IPS-NIHi7 (cell line): ENCODE data around the gene TLNRD1.
"Not testable (repeated sequence)": the region's sequence is repeated elsewhere in the genome, so short reads cannot be mapped to it uniquely, and the experiment has no call there.

Experiments
- DNase-seq: peaks from one replicate; pipeline ENCODE4 v3.0.0; 2012; ENCODE audit warnings: mixed read lengths; ENCODE audit errors: extremely low spot score

Gene TLNRD1

GRCh38 chr15:81000624-81001151, at the start of gene TLNRD1:
TLNRD1 (plus strand) TSS chr15:81000923; CDS start chr15:81002272, 1,349 bp downstream.
- DNase-seq: peak; percentile 88

DNA sequence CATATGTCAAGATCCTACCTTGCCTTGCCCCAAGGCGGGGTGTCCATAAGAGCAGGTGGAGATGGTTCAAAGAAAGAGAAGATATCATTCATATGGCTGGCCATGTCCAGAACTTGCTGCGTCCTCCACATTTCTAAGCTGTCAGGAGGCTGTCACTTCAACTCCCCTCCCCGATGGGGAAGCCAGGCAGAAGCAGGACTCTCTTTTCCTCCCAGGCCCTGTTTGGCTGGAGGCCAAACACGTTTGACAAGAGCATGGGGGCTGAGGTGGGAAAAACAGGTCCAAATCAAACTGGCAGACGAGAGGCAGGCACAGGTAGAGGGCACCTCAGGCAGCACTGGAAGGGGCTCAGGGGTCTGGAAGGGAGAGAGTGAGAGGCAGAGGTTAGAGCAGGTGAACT, 48.8 kb upstream of the TLNRD1 start:
- DNase-seq: no peak

- DNase-seq: no peak
These were observed 47.4 kb upstream of the TLNRD1 start for GRCh38 chr15:80953001-80953952.

DNA sequence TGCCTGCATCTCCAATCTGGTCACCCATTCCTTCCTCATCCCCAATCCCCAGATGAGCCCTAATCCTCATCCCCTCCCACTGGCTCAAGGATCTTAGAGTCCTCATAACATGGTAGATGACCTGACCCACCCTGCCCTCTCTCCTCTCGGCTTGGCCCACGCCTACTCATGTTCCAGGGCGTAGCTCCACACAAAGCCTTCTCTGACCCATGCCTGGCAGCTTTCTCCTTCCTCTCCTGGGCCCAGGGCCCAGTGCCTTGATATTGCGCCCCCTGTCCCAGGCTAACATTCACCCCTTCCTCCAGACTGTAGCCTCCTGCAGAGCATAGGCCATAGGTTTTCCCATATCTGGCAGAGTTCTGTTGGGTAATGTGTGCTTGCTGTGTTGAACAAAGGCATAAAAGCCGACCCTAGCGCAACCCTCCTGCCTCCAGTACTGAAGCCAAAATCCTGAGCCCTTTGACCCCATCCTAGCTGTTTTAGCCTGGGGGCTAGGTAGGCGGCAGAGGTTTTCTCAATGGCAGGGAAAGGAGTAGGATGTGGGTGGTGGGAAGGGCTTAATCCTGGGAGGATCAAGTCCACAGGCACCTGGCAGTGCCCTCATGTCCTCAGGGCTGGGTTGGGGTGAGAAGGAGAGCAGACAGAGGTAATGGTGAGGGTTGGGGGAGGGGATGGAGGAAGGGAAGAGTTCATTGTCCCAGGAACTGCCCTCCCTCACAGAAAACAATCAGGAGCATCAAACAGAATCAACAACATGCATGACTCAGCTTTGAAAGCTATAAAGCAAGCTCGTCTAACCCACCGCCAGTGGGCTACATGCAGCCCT, 46.6 kb upstream of the TLNRD1 start:
- DNase-seq: peak; percentile 66

DNA sequence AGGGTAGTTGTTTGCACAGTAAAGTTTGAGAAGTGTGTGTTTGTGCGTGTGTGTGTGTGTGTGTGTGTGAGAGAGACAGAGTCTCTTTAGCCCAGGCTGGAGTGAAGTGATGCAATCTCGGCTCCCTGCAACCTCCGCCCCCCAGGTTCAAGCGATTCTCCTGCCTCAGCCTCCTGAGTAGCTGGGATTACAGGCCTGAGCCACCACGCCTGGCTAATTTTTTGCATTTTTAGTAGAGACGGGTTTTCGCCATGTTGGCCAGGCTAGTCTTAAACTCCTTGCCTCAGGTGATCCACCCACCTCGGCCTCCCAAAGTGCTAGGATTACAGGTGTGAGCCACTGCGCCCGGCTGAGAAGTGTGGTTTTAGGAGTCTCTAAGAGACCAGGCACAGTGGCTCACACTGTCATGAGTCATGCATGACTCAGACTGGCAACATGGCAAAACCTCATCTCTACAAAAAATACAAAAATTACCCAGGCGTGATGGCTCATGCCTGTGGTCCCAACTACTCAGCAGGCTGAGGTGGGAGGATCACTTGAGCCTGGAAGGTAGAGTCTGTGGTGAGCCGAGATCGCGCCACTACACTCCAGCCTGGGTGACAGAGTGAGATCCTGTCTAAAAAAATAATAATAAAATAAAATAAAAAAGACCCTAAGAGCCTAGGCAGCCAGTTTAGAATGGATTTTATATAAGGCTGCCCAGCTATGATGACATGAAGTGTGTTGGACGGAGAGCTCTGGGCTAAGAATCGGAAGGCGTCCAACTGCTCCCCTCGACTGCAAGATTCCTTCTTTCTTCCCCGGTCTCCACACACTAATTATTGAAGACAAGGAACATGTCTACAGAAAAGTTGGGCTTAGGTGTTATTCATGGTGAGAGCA, 44.9 kb upstream of the TLNRD1 start:
- DNase-seq: not testable (repeated sequence)

DNA sequence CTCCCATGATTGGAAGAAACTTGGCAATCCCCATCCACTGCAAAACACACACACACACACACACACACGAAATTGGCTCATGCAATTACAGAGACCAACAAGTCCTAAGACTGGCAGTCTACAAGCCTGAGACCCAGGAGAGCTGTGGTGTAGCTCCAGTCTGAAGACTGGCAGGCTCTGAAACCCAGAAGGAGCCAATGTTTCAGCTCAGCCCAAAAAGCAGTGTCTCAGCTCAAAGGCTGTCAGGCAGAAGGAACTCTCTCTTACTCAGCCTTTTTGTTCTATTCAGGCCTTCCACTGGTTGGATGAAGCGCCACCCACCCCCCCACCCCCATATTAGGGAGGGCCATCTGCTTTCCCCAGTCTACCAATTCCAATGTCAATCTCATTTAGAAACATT, 43.2 kb upstream of the TLNRD1 start:
- no peak for DNase-seq

- DNase-seq: no peak
These were observed 42.7 kb upstream of the TLNRD1 start for GRCh38 chr15:80957976-80958375.

DNA sequence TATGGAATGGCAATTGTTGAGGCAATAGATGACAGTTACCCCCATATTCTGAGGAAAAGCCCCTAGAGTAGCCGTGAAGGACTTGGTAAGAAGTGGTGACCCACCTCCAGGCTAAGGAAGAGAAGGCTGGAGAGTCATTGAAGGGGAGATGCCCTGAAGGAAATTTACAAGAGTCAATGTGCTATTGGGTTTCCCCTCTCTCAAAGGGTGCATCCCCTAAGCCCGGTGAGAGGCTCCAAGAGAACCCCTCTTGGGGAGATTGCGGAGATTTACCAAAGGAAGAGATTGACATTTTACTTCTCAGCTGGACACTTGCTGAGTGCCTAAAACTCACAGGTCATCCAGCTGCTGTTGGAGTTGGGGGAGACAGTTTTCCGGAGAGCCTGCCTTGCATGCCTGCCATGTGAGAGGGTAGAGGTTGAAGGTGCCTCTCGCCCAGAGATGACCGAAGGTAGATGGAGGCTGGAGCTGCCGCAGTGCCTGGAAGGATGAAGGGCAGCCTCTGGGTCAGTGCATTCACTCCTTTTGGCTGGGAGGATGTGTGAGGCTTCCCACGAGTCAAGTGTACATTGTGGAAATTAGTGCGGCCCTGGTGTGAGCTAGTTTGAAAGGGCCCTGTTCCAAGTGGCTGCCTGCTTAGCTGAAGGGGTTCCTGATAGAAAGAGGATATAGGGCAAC, 41.8 kb upstream of the TLNRD1 start:
- DNase-seq: no peak

DNA sequence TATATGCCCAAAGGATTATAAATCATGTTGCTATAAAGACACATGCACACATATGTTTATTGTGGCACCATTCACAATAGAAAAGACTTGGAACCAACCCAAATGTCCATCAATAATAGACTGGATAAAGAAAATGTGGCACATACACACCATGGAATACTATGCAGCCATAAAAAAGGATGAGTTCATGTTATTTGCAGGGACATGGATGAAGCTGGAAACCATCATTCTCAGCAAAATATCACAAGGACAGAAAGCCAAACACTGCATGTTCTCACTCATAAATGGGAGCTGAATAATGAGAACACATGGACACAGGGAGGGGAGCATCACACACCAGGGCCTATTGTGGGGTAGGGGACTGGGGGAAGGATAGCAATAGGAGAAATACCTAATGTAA, 35.3 kb upstream of the TLNRD1 start:
- DNase-seq: not testable (repeated sequence)

GRCh38 chr15:80966431-80967197, 34.1 kb upstream of the TLNRD1 start:
- no peak for DNase-seq

GRCh38 chr15:80967451-80967850, 33.3 kb upstream of the TLNRD1 start:
- DNase-seq: peak; percentile 81

DNA sequence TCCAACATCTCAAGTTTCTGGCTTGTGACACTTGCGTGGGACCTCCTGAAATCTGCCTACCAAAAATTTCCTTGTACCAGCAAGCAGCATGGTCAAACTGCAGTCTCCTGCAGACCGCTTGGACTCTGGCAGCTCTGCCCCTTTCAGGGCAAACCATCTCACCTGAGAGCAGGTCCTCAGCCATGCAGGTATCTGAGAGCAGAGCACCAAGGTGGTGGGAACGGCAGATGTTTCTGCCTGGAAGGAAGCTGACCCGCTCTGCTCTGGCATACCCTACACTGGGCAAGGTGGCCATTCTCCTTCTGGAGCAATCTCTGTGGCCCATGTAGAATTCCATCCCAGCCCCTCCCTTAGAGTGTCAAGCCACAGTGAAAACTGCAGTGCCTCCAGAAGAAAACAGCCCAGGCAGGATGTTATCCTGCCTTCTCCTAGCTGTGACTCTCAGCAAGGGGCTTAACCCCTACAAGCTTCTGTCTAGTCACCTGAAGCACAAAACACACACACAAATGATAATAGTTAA, 32.7 kb upstream of the TLNRD1 start:
- no peak for DNase-seq

DNA sequence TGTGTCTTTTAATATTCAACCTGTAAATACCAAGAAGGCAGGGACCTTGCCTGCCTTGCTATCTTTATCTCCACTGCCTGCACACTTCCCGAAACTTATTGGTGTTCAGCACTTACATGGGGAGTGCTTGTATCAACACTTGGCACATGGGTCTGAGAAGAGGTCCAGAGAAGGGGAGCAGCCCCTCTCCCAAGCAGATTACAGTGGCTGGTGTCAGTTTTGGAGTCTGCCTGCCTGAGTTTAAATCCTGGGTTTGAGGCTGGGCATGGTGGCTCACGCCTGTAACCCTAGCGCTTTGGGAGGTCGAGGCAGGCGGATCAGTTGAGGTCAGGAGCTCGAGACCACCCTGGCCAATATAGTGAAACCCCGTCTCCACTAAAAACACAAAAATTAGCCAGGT, 31.4 kb upstream of the TLNRD1 start:
- DNase-seq: no peak

DNA sequence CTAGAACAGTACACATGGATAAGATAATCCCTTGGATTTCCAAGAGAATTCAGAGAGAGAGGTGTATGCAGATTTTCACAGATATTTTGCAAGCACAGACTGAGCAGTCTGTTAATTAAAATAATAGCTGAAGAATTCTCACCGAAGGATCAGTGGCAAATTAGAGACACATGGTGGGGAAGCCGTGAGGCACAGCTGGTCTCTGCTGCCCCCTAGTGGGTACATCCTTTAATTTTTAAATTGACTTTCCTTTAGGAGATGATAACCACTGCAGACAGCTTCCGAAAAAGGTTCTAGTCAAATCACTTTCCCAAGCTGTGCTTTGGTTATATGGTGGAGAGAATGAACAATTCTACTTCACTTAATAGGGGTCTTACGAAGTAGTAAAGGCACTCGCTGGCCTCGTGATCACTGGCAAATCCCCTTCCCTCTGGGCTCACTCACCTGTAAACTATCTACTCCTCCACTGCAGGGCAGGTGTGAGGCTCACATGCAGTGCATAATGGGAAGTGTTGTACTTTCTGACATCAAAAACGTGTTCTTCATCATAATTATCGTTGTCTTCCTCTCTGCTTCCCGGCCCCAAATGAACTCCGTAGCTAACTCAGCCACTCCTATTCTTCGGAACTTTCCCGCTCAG, 30.6 kb upstream of the TLNRD1 start:
- DNase-seq: peak; percentile 48

GRCh38 chr15:80970658-80971057, 30.1 kb upstream of the TLNRD1 start:
- DNase-seq: no peak

GRCh38 chr15:80971143-80971542, 29.6 kb upstream of the TLNRD1 start:
- DNase-seq: no peak

DNA sequence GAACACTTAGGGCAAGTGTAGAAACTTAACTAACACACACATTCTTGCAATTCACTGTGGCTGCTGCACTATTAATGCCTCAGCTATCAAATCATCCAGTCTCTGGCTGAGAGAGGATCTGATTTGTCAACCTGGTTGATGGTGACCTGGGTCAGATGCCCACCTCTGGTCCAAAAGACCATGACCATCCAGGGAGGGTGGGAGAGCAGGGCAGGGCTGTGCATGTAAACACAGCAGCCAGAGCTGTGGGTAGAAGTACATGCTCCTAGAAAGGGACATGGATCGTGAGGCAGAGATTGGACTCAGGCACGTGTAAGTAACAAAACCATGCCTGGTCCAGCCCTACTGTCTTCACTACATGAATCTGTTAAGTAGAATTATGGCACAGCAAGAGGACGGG, 28.4 kb upstream of the TLNRD1 start:
- DNase-seq: no peak

DNA sequence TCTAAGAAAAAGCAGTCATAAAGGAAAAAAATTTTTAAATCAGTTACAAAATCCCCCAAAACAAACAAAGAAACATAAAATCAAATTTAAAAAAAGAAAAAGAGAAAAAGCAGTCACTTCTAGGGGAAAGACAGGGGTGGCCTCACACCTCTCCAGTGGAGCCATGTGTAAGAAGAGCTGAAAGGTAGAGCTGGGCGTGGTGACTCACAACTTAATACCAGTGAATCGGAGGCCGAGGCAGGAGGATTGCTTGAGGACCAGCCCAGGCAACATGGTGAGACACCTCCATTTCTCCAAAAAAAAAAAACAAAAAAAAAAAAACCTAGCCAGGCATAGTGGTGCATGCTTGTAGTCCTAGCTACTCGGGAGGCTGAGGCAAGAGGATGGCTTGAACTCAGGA, 25.8 kb upstream of the TLNRD1 start:
- no peak for DNase-seq

GRCh38 chr15:80976851-80977250, 23.9 kb upstream of the TLNRD1 start:
- DNase-seq: no peak
